Hippocampal formation (tissue), 2 donors: ENCODE data around the gene FANCD2.
"Not testable (repeated sequence)": the region's sequence is repeated elsewhere in the genome, so short reads cannot be mapped to it uniquely, and the experiment has no call there.

Experiments
- DNase-seq, 2 donors: peaks; one replicate each; lab custom pipeline; 2025; lab: John Stamatoyannopoulos, UW

Gene FANCD2

GRCh38 chr3:10026084-10026890 lies at the start of gene FANCD2:
TSS of gene FANCD2 (plus strand) at chr3:10026437. CDS start at chr3:10028658, 2,221 bp downstream.
- peak; percentile 62 to 81 for DNase-seq

GRCh38 chr3:9976721-9977709 lies 49.2 kb upstream of the FANCD2 start:
- peak in 1 of 2 donors; percentile 24 for DNase-seq

GRCh38 chr3:9978710-9979305 lies 47.4 kb upstream of the FANCD2 start:
- DNase-seq = no peak

- no peak for DNase-seq
Measured at GRCh38 chr3:9980251-9980650, 46.0 kb upstream of the FANCD2 start.

- no peak for DNase-seq
Measured at GRCh38 chr3:9986230-9986725, 40.0 kb upstream of the FANCD2 start.

GRCh38 chr3:9994086-9994844 lies 32.0 kb upstream of the FANCD2 start:
- no peak for DNase-seq

GRCh38 chr3:10000686-10001085 lies 25.6 kb upstream of the FANCD2 start:
- DNase-seq = no peak

GRCh38 chr3:10002951-10003350 lies 23.3 kb upstream of the FANCD2 start:
- DNase-seq = no peak

- no peak for DNase-seq
Measured at GRCh38 chr3:10004506-10004905, 21.7 kb upstream of the FANCD2 start.

- no peak for DNase-seq
Measured at GRCh38 chr3:10004960-10005564, 21.2 kb upstream of the FANCD2 start.

GRCh38 chr3:10006048-10006761 lies 20.0 kb upstream of the FANCD2 start:
- DNase-seq = no peak

GRCh38 chr3:10006762-10007090 lies 19.5 kb upstream of the FANCD2 start:
- no peak for DNase-seq

GRCh38 chr3:10007126-10007782 lies 19.0 kb upstream of the FANCD2 start:
- DNase-seq = no peak

- not testable (repeated sequence) for DNase-seq
Measured at GRCh38 chr3:10008216-10008587, 18.0 kb upstream of the FANCD2 start.

- DNase-seq = peak; percentile 31 to 62
Measured at GRCh38 chr3:10008588-10009344, 17.5 kb upstream of the FANCD2 start.

GRCh38 chr3:10010421-10010877 lies 15.8 kb upstream of the FANCD2 start:
- DNase-seq = no peak

- peak; percentile 82 to 89 for DNase-seq
Measured at GRCh38 chr3:10010878-10011465, 15.3 kb upstream of the FANCD2 start.

- DNase-seq = no peak
Measured at GRCh38 chr3:10011631-10012030, 14.6 kb upstream of the FANCD2 start.

GRCh38 chr3:10012106-10012505 lies 14.1 kb upstream of the FANCD2 start:
- no peak for DNase-seq
